Spleen (tissue), 7 donors: ENCODE measurements around the gene CISH.

ENCODE experiments used
- POLR2AphosphoS5 ChIP-seq, 3 donors: sonication (generic); formaldehyde crosslinking; IDR thresholded peaks; one replicate each; pipeline ENCODE4 v1.5.1; 2017; ENCODE audit warnings: antibody characterized with exemption in 3 of 3
- TF ChIP-seq, protein P1 (sequence below), 11 experiments: fragments of 200-600 bp in 7 of 11; fragments of 450-650 bp in 4 of 11; sonication (generic) in 4 of 11; IDR thresholded peaks in 8 of 11; conservative IDR thresholded peaks in 3 of 11; 1 replicate in 7 of 11; 2 replicates in 4 of 11; pipeline versions ENCODE4 v1.4.0 to v1.8.0; 2016 to 2021; ENCODE audit warnings: antibody characterized with exemption in 11 of 11, inconsistent platforms in 4 of 11, mild to moderate bottlenecking in 1 of 11
- donor health status: DM: no; HTN: no; CAD: no; lungs with moderate emphysema.
- donor health status: DM: no; HTN: no; CAD: no.
- donor health status: DM: no; HTN: no; CAD: no.

DNA sequence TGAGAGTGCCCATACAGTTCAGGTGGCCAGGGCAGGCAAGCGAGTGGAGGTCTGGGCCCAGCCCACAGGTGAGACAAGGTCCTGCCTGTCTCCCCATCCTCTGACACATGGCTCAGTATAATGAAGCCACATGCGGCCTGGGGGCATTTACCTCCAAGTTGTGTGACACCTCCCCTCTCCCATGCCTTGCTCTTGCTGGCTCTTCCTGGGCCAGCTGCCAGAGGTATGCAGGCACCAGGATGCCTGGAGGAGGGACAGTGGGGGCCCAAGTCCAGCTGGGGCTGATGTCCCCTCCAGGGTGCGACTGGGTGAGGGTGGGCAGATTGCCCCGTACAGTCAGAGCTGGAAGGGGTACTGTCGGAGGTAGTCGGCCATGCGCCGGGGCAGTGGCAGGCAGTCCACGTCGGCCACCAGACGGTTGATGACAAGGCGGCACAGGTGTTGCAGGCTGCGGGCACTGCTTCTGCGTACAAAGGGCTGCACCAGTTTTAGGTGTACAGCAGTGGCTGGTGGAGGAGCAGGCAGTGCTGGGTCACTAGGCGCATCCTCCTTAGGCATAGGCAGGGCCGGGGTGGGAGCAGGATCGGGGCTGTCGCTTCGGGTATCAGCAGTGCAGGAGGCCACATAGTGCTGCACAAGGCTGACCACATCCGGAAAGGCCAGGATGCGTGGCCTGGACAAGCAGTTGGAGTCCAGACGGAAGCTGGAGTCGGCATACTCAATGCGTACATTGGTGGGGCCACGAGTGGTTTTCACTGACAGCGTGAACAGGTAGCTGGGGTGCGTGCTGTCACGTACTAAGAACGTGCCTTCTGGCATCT lies 4.1 kb downstream of the CISH start:
- TF ChIP-seq, protein P1, sequence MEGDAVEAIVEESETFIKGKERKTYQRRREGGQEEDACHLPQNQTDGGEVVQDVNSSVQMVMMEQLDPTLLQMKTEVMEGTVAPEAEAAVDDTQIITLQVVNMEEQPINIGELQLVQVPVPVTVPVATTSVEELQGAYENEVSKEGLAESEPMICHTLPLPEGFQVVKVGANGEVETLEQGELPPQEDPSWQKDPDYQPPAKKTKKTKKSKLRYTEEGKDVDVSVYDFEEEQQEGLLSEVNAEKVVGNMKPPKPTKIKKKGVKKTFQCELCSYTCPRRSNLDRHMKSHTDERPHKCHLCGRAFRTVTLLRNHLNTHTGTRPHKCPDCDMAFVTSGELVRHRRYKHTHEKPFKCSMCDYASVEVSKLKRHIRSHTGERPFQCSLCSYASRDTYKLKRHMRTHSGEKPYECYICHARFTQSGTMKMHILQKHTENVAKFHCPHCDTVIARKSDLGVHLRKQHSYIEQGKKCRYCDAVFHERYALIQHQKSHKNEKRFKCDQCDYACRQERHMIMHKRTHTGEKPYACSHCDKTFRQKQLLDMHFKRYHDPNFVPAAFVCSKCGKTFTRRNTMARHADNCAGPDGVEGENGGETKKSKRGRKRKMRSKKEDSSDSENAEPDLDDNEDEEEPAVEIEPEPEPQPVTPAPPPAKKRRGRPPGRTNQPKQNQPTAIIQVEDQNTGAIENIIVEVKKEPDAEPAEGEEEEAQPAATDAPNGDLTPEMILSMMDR (IDR thresholded peaks at IDR 0.05 in 8 of 11, conservative IDR thresholded peaks at IDR 0.05 in 3 of 11), result no peak
- TF ChIP-seq POLR2AphosphoS5 (IDR thresholded peaks at IDR 0.05), result peak in 1 of 3 donors; percentile 39
